Heart left ventricle (tissue), 16 donors: Measurements from ENCODE around the gene HS1BP3. TPM values are rescaled to one million over a fixed set of nuclear protein-coding genes. Genes with fewer than 3 reads are reported as not detected.

Source experiments
- ATAC-seq, 4 donors: fragments of 200-7000 bp; cut with Tn5 transposase; one replicate each; pipeline ENCODE4 v1.9.1; 2020 to 2022; ENCODE audit warnings: moderate library complexity in 4 of 4, mild to moderate bottlenecking in 3 of 4, moderate number of reproducible peaks in 1 of 4
- DNase-seq, 5 donors: peaks; one replicate each; pipeline ENCODE4 v3.0.0-alpha.2; 2020
- H3K27ac ChIP-seq, 12 donors: fragments of 200-600 bp; sonication (generic) in 4 of 12; one replicate each; pipeline versions ENCODE4 v1.5.0 to v1.8.0; 2016 to 2022; ENCODE audit warnings: mild to moderate bottlenecking in 2 of 12
- H3K27me3 ChIP-seq, 9 donors: fragments of 200-600 bp; sonication (generic) in 2 of 9; one replicate each; pipeline versions ENCODE4 v1.5.1 to v1.8.0; 2016 to 2022; ENCODE audit warnings: mild to moderate bottlenecking in 3 of 9
- H3K36me3 ChIP-seq, 9 donors: fragments of 200-600 bp; sonication (generic) in 2 of 9; one replicate each; pipeline versions ENCODE4 v1.5.0 to v1.8.0; 2018 to 2022; ENCODE audit warnings: mild to moderate bottlenecking in 2 of 9
- H3K4me1 ChIP-seq, 12 donors: fragments of 200-600 bp; sonication (generic) in 4 of 12; one replicate each; pipeline versions ENCODE4 v1.5.0 to v1.8.0; 2016 to 2022; ENCODE audit warnings: mild to moderate bottlenecking in 3 of 12
- H3K4me3 ChIP-seq, 12 donors: fragments of 200-600 bp; sonication (generic) in 4 of 12; one replicate each; pipeline versions ENCODE4 v1.5.0 to v1.8.0; 2017 to 2022; ENCODE audit warnings: mild to moderate bottlenecking in 9 of 12, moderate library complexity in 4 of 12
- H3K9me3 ChIP-seq, 12 donors: fragments of 200-600 bp; sonication (generic) in 4 of 12; one replicate each; pipeline versions ENCODE4 v1.5.0 to v1.8.0; 2016 to 2022; ENCODE audit warnings: mild to moderate bottlenecking in 1 of 12
- POLR2A ChIP-seq, 2 donors: fragments of 450-650 bp; IDR thresholded peaks; one replicate each; pipeline ENCODE4 v1.6.1; 2017; ENCODE audit warnings: antibody characterized with exemption in 2 of 2, mild to moderate bottlenecking in 2 of 2, moderate library complexity in 2 of 2
- WGBS, 4 donors: extraction: QIAGEN DNeasy Blood & Tissue Kit in 2 of 4; methylation state at CpG; one replicate each; pipeline versions ENCODE4 v1.1.5 to v1.1.7; 2013 to 2018; 5-methylcytosine and 5-hydroxymethylcytosine counted together
- intact Hi-C, 10 donors: fragments of 100-400 bp; cut with DNase I; formaldehyde crosslinking; loops; one replicate each; pipeline versions ENCODE4 v1.11.1 to v1.14.2; 2022
- polyA plus RNA-seq, 2 donors: library from polyadenylated mRNA; stranded (reverse); fragments of 200-250 nt; gene quantifications; one replicate each; pipeline ENCODE4 v1.2.3, GENCODE V29; 2013
- total RNA-seq, 9 donors: library from RNA; depleted of rRNA in 2 of 9; stranded (reverse); fragments of >200 nt in 2 of 9; fragmentation: NEBNext Ultra II Directional in 3 of 9; extraction: Animal tissue kit (Norgen Biotek cat#: 25700) in 3 of 9; gene quantifications; one replicate each; pipeline versions ENCODE4 v1.1.0 to v1.2.4, GENCODE V29; 2016 to 2023
- TF ChIP-seq, protein P1 (sequence below), 12 donors: fragments of 200-600 bp; sonication (generic) in 4 of 12; IDR thresholded peaks; one replicate each; pipeline versions ENCODE4 v1.5.0 to v1.8.0; 2018 to 2022; ENCODE audit warnings: antibody characterized with exemption in 12 of 12, mild to moderate bottlenecking in 5 of 12
- donor health status: ischemic (EF 13 %, LVEDD 7.1; RV severe dilation, severe dysfunction).
- donor health status: healthy with polysubstance abuse.
- donor health status: DM: no; HTN: yes; CAD: no.
- donor health status: DM: no; HTN: no; CAD: no.
- donor health status: ischemic (EF 25% LVEDD 6.9; RV normal size, moderate dysfunction).
- donor health status: ischemic (EF 25% LVEDD 5.7; RV mildly dilated, moderate dysfunction).
- donor health status: healthy.
- donor health status: DM: yes; HTN: yes; CAD: no.
- donor health status: ischemic (EF 35%, LVEDD 5.7; RV mildly dilated, moderate dysfunction).
- donor health status: nonischemic (EF 11% LVEDD 7.7; RV severe dilation, severe dysfunction).
- donor health status: DM: yes; HTN: yes; CAD: no.
- donor health status: PGD.
- donor health status: ischemic (EF 29% LVEDD 5.4; RV normal size, mild dysfunction).
- donor health status: nonischemic (EF 23%, LVEDD 6.1; RV moderate dilation, normal function).

Gene HS1BP3
- total and polyA plus RNA-seq, 11 donors = 12.7 to 23.7 (median 21.0) TPM

DNA sequence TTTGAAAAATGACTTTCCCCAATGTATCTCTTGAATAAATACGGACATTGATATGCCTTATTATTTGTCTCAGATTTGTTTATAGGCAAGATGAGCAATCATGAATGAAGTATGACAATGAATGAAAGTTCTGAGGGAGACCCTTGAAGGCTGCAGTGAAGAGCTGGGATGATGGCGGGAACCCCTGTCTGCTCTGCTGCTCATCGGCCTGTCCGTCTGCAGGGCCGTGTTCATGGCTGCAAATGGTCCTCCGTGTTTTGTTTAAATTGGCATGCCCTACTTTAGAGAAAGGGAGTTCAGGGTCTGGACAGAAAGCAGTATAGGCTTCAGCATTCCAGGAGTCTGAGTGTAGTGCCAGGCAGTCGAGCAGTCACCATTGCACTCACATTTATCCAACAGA, 1.2 kb upstream of the HS1BP3 start:
- ATAC-seq = no peak
- intact Hi-C loops = no loop called here
- no peaks in the 10 kb centered on the region for H3K27me3 ChIP-seq
- peak overlapping the region in 2 of 12 donors; percentile 94 to 96 for H3K27ac ChIP-seq
- no peaks in the 10 kb centered on the region for H3K9me3 ChIP-seq
- H3K36me3 ChIP-seq = no peaks in the 10 kb centered on the region
- WGBS, 4 donors = 90 to 96% (median 95%) methylated on average over 7 of the region's 7 CpGs
- peaks cover 4 to 40% (median 27%) of the 10 kb centered on the region in 12 donors for H3K4me1 ChIP-seq
- H3K4me3 ChIP-seq = no peak overlapping the region
- TF ChIP-seq, protein P1, sequence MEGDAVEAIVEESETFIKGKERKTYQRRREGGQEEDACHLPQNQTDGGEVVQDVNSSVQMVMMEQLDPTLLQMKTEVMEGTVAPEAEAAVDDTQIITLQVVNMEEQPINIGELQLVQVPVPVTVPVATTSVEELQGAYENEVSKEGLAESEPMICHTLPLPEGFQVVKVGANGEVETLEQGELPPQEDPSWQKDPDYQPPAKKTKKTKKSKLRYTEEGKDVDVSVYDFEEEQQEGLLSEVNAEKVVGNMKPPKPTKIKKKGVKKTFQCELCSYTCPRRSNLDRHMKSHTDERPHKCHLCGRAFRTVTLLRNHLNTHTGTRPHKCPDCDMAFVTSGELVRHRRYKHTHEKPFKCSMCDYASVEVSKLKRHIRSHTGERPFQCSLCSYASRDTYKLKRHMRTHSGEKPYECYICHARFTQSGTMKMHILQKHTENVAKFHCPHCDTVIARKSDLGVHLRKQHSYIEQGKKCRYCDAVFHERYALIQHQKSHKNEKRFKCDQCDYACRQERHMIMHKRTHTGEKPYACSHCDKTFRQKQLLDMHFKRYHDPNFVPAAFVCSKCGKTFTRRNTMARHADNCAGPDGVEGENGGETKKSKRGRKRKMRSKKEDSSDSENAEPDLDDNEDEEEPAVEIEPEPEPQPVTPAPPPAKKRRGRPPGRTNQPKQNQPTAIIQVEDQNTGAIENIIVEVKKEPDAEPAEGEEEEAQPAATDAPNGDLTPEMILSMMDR (IDR thresholded peaks at IDR 0.05) = no peak
- TF ChIP-seq POLR2A (IDR thresholded peaks at IDR 0.05) = no peak
- DNase-seq = peak in 2 of 5 donors; percentile 11

DNA sequence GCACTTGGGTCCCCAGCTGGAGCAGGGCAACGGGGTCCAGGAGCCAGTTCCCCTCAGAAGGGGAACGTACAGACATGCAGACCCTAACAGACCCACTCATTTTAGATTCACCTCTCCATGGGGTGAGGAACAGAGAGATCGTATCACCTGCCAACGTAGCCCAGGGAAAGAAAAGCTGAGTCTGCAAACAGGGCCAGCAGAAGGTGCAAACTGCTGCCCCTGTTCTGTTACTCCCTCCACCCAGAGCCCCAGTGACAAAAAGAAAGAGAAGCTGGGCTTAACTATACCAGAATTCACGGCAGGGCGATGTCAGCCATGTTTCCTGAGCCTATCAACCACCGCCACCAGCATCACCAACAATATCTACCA, 817 bp upstream of the HS1BP3 start:
- no peak for TF ChIP-seq POLR2A (IDR thresholded peaks at IDR 0.05)
- TF ChIP-seq, protein P1 (IDR thresholded peaks at IDR 0.05) = no peak
- Histone ChIP-seq H3K4me3 (peak overlapping the region in 11 of 12 donors; percentile 75 to 100 (median 98)), H3K27me3 (no peaks in the 10 kb centered on the region), H3K27ac (peak overlapping the region; percentile 48 to 97 (median 92)), H3K36me3 (no peaks in the 10 kb centered on the region), H3K9me3 (no peaks in the 10 kb centered on the region), H3K4me1 (peaks cover 4 to 40% (median 27%) of the 10 kb centered on the region in 12 donors)
- ATAC-seq (no peak), DNase-seq (no peak)
- 69 to 76% (median 71%) methylated on average over 7 of the region's 7 CpGs for WGBS, 4 donors
- intact Hi-C loops = no loop called here

DNA sequence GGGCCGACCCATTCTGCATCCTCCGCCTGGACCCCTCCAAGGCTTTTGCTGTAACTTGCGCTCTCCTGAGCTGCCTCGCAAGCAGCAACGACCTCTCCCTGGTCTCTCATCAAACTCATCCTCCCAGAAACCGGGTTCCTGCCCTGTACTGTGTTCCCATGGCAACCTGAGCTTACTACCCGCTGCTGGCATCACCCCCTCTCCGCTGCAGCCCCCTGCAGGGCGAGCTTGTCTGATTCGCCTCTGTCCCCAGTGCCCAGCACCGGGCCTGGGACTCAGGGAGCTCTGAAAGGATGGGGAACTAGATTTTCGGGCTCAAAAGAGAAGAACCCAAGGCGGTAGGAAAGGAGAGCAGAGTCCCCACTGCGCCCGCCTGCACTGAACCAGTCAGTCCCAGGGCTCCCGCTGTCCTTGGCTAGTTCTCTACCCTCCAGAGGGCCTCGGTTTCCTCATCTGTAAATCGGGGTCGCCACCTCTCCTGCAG, 463 bp downstream of the HS1BP3 start:
- peak in 2 of 5 donors; percentile 32 to 69 for DNase-seq
- Histone ChIP-seq H3K4me1 (peaks cover 4 to 40% (median 27%) of the 10 kb centered on the region in 12 donors), H3K36me3 (peaks cover 0 to 13% (median 6%) of the 10 kb centered on the region in 9 donors), H3K9me3 (no peaks in the 10 kb centered on the region), H3K27ac (peak overlapping the region; percentile 48 to 97 (median 92)), H3K4me3 (peak overlapping the region; percentile 75 to 100 (median 97)), H3K27me3 (no peaks in the 10 kb centered on the region)
- WGBS, 4 donors = 14 to 20% (median 17%) methylated on average over 19 of the region's 19 CpGs
- peak; percentile 1 to 9 (median 4) for ATAC-seq
- TF ChIP-seq POLR2A (IDR thresholded peaks at IDR 0.05) = no peak
- TF ChIP-seq, protein P1 (IDR thresholded peaks at IDR 0.05) = no peak
- intact Hi-C loops = no loop called here

DNA sequence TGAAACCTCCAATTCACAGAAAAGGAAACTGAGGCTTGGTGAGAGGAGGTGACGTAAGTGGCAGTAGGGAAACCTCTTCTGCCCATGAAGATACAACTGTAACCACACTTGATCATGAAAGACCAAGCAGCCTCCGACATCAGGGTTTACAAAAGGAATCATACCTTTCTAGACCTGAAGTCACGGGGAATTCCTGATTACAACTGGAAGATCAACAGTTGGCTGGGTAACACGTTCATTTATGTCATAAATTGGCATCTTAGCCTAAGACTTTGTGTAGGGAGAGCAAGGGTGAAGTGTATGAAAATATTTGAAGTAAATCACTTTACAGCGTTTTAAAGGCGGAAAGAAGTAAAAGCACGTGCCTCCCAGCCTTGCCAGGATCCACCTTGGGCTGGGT, 922 bp downstream of the HS1BP3 start:
- ATAC-seq (no peak), DNase-seq (no peak)
- H3K27ac ChIP-seq = peak overlapping the region in 3 of 12 donors; percentile 90 to 94 (median 92)
- H3K4me1 ChIP-seq = peaks cover 4 to 40% (median 27%) of the 10 kb centered on the region in 12 donors
- H3K36me3 ChIP-seq = peaks cover 0 to 17% (median 11%) of the 10 kb centered on the region in 9 donors
- no peaks in the 10 kb centered on the region for H3K9me3 ChIP-seq
- H3K27me3 ChIP-seq = no peaks in the 10 kb centered on the region
- 74 to 83% (median 79%) methylated on average over 7 of the region's 7 CpGs for WGBS, 4 donors
- TF ChIP-seq, protein P1 (IDR thresholded peaks at IDR 0.05) = no peak
- TF ChIP-seq POLR2A (IDR thresholded peaks at IDR 0.05) = no peak
- intact Hi-C loops = loop anchor here in 2 of 10 donors (10.0 kb wide), 2 partner anchors 515 to 545 kb away; no protein-coding TSS in a partner anchor
- H3K4me3 ChIP-seq = peak overlapping the region; percentile 75 to 100 (median 97)
